A549 treated with AZD2906 at 1 μM for 4 hours (cell line): ENCODE measurements around the gene FMN1. TPM values are rescaled to one million over a fixed set of nuclear protein-coding genes. Genes with fewer than 3 reads are reported as not detected.

ENCODE experiments used
- total RNA-seq: library from RNA; stranded (reverse); fragments of 200-300 nt; extraction: Qiagen RNA extraction; gene quantifications from 5 replicates; pipeline ENCODE4 v1.2.3, GENCODE V29; 2022

The FMN1 gene, protein sequence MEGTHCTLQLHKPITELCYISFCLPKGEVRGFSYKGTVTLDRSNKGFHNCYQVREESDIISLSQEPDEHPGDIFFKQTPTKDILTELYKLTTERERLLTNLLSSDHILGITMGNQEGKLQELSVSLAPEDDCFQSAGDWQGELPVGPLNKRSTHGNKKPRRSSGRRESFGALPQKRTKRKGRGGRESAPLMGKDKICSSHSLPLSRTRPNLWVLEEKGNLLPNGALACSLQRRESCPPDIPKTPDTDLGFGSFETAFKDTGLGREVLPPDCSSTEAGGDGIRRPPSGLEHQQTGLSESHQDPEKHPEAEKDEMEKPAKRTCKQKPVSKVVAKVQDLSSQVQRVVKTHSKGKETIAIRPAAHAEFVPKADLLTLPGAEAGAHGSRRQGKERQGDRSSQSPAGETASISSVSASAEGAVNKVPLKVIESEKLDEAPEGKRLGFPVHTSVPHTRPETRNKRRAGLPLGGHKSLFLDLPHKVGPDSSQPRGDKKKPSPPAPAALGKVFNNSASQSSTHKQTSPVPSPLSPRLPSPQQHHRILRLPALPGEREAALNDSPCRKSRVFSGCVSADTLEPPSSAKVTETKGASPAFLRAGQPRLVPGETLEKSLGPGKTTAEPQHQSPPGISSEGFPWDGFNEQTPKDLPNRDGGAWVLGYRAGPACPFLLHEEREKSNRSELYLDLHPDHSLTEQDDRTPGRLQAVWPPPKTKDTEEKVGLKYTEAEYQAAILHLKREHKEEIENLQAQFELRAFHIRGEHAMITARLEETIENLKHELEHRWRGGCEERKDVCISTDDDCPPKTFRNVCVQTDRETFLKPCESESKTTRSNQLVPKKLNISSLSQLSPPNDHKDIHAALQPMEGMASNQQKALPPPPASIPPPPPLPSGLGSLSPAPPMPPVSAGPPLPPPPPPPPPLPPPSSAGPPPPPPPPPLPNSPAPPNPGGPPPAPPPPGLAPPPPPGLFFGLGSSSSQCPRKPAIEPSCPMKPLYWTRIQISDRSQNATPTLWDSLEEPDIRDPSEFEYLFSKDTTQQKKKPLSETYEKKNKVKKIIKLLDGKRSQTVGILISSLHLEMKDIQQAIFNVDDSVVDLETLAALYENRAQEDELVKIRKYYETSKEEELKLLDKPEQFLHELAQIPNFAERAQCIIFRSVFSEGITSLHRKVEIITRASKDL (N-terminal part only)
- 0.20 to 0.46 TPM (median 0.33 TPM) in 5 replicates for total RNA-seq

DNA sequence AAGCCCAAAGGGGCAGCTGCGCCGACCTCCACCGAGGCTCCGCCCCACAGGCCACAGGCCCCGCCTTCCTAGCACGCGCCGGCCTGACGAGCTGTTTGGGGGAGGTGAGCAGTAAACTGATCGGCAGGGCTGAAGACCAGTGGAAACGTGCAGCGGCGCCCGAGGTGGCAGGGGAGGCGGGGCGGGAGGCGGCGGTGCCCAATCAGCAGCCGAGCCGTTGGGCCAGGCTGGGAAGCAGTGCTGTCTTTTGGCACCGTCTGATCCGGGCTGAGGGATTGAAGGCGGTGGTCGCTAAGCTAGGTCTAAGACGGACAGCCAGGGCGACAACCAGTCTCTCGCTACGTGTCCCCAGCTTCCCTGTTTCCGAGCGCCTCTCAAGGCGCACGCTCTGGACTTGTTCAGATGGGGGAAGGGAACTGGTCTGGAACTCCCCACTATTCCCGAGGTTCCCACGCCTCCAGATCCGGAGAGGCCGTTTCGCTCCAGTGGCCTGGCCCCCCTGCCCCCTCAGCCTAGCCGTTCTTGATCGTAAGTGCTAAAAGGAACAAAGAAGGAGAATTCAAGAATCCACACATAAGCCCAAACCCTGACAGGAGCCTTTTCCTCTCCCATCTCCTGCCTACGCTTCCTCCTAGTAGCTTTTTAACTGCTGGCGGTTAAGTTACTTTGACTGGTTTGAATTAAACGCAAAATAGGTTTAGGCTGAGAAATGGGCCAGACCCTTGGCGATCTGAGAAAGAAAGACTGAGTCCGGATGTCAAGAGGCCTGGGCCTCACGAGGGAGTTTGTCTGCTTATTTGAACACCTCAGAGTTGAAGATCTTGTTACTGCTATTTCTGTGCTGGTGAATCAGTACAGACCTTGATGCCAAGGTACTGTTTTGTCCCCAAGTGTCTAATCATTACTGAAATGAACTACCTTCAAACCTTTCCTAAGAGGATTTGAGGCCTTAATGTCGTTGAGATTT, at the start of gene FMN1:
TSS of gene FMN1 (minus strand) at position 11 of the 967 bp plus-strand sequence. CDS start 39,800 bp downstream, outside the sequence.

DNA sequence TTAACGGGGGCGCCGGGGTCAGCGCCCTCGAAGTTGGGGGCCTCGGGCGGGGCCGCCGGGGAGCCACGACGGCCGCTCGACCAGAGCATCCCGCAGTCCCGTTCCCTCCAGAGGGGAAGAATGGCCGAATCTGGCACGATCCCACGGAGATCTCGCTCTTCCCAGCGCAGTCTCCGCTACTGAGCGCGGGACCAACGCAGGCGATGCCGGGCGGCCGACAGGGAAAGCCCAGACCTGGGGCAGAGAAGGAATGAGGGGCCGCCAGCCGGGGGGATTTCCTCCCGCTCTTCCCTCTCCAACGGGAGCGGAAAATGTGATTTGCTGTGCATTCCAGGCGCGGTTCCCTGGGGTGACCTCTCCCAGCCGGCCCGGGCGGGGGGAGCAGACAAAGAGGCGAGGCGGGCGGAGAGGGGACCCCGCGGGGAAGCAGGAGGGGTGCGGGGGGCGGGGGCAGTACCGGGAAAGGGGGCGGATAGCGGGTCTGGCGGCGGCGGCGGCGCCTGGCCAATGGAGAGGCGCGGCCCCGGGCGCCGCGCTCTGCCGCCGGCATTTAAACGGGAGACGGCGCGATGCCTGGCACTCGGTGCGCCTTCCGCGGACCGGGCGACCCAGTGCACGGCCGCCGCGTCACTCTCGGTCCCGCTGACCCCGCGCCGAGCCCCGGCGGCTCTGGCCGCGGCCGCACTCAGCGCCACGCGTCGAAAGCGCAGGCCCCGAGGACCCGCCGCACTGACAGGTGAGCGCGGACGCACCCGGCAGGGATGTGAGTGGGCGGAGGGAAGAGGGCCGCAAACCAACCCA, 476.9 kb downstream of the FMN1 start, which contains the start of gene GREM1:
TSS of gene GREM1 (plus strand) at position 579 of the 801 bp plus-strand sequence. CDS start 12,687 bp downstream, outside the sequence.

Other genes starting within 250 kb of the FMN1 start
- 0.02 to 0.07 TPM (median 0.02 TPM) in 5 replicates for gene RYR3, start 116.3 kb upstream of the FMN1 start, total RNA-seq